Measurements from ENCODE around the gene SLC37A4.

DNA sequence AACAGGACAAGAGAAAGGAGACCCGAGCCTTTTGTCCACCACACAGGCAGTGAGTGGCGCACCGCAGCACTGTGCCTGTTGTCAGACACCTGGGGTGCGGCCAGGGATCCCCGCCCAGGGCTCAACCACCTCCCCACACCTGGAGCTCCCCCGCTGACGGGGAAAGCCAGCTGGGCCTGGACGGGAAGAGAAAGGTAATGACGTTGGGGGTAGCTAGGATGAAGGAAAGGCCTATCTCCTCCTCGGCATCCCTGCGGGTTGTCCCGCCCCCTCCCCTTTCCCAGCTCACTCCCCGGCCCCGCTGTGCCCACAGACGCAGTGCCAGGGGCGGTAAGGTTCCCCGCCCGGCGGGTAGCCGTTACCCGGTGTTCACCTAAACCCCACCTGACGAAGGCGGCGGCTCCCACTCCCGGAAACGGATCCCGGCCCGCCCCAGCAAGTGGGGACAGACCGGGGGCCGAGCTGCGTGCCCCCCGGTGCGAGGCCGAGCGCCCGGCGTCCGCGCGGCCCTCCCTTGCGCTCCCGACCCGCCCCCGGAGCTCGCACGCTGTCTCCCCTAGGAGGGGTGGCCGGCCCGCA lies 25.8 kb upstream of the SLC37A4 start:
- TF ChIP-seq, protein P1, sequence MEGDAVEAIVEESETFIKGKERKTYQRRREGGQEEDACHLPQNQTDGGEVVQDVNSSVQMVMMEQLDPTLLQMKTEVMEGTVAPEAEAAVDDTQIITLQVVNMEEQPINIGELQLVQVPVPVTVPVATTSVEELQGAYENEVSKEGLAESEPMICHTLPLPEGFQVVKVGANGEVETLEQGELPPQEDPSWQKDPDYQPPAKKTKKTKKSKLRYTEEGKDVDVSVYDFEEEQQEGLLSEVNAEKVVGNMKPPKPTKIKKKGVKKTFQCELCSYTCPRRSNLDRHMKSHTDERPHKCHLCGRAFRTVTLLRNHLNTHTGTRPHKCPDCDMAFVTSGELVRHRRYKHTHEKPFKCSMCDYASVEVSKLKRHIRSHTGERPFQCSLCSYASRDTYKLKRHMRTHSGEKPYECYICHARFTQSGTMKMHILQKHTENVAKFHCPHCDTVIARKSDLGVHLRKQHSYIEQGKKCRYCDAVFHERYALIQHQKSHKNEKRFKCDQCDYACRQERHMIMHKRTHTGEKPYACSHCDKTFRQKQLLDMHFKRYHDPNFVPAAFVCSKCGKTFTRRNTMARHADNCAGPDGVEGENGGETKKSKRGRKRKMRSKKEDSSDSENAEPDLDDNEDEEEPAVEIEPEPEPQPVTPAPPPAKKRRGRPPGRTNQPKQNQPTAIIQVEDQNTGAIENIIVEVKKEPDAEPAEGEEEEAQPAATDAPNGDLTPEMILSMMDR (CRISPR knock-in tag; IDR thresholded peaks at IDR 0.05) = no peak
- TF ChIP-seq ZNF607 (CRISPR knock-in tag; IDR thresholded peaks at IDR 0.05; ENCODE audit: borderline replicate concordance) (no peak; the same call in 1 of the 2 replicates), SOX13 (IDR thresholded peaks at IDR 0.05) (no peak), SOX13 (CRISPR knock-in tag; conservative IDR thresholded peaks at IDR 0.05 in 1 of 2, IDR thresholded peaks at IDR 0.05 in 1 of 2) (no peak)

Measured in HepG2 (cell line).